ENCODE results near the gene WDR59. TPM values are rescaled to one million over a fixed set of nuclear protein-coding genes. Genes with fewer than 3 reads are reported as not detected.

Gene WDR59
- total RNA-seq, 4 donors from 2014 or later: 16.3 to 30.6 (median 21.8) TPM

DNA sequence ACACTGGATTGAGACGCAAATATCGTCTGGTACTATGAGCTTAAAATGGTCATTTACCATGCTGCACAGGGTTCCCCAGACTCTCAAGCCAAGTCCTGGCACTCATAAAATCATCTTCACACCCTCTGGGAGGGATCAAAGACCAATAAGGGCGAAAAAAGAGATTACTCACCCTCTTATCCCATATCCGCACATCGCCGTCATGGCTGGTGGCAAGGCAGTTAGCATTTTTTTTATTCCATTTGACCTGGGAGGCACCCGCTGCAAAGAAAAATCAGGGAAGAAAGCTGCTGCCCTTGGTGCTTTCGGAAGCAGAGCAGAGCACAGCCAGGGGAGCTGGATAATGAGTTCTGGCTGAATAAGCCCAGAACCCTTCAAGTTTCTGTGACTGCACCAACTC lies 42.4 kb downstream of the WDR59 start:
- DNase-seq (ENCODE audit: low spot score): no peak
- TF ChIP-seq, protein P1, sequence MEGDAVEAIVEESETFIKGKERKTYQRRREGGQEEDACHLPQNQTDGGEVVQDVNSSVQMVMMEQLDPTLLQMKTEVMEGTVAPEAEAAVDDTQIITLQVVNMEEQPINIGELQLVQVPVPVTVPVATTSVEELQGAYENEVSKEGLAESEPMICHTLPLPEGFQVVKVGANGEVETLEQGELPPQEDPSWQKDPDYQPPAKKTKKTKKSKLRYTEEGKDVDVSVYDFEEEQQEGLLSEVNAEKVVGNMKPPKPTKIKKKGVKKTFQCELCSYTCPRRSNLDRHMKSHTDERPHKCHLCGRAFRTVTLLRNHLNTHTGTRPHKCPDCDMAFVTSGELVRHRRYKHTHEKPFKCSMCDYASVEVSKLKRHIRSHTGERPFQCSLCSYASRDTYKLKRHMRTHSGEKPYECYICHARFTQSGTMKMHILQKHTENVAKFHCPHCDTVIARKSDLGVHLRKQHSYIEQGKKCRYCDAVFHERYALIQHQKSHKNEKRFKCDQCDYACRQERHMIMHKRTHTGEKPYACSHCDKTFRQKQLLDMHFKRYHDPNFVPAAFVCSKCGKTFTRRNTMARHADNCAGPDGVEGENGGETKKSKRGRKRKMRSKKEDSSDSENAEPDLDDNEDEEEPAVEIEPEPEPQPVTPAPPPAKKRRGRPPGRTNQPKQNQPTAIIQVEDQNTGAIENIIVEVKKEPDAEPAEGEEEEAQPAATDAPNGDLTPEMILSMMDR (IDR thresholded peaks at IDR 0.05): no peak
- ATAC-seq (ENCODE audit: low FRiP score): no peak

DNA sequence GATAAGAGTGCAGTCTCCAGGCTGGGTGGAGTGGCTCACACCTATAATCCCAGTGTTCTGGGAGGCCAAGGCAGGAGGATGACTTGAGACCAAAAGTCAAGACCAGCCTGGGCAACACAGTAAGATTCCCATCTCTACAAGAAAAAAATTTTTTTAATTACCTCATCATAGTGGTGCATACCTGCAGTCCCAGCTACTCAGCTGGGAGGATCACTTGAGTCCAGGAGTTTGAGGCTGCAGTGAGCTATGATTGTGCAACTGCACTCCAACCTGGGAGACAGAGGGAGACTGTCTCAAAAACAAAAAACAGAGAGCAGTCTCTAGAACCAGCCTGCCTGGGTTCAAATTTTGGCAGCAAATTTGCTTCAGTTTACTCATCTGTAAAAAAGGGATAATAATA lies 45.2 kb downstream of the WDR59 start:
- ATAC-seq (ENCODE audit: low FRiP score) (no peak), DNase-seq (ENCODE audit: low spot score) (no peak)
- TF ChIP-seq, protein P1 (IDR thresholded peaks at IDR 0.05): no peak

DNA sequence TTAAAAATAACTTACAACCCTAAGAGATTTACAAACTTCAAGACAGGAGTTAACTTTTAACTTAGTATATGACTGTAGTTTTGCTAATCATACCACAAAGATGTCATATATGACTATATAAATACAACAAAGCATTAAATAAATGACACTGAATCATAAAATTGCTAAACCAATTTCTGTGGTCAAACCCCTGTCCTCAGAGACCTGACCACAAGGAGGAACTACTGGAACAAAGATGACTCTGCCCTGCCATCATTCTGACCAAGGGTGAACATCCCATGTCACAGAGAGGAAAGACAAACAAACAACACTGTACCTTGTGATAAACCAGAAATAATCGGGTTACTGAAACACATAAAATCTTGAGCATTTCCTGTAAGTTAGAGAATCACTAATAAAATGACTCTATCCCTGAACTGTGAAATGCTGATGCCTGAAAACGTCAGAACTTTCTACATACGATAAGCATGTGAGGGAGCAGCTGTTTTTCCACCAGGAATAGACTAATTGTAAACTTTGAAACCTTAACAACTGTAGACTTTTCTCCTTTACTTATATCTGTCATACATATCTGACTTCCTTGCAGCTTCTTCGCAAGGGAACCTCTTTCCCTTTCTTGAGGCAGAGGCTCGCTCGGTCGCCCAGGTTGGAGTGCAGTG lies 47.9 kb downstream of the WDR59 start:
- DNase-seq (ENCODE audit: low spot score) (no peak), ATAC-seq (ENCODE audit: low FRiP score) (no peak)
- TF ChIP-seq, protein P1 (IDR thresholded peaks at IDR 0.05): no peak

DNA sequence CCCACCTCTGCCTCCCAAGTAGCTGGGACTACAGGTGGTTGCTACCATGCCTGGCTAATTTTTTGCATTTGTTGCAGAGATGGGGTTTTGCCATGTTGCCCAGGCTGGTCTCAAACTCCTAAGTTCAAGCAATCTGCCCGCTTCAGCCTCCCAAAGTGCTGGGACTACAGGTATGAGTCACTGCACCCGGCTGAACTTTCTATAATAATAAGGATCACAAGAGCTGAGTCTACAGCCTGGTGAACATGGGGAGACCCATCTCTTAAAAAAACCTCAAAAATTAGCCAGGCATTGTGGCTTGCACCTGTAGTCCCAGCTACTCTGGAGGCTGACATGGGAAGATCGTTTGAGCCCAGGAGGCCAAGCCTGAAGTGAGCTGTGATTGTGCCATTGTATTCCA lies 53.5 kb downstream of the WDR59 start:
- no peak for DNase-seq (ENCODE audit: low spot score)
- ATAC-seq (ENCODE audit: low FRiP score): no peak
- TF ChIP-seq, protein P1 (IDR thresholded peaks at IDR 0.05): no peak

DNA sequence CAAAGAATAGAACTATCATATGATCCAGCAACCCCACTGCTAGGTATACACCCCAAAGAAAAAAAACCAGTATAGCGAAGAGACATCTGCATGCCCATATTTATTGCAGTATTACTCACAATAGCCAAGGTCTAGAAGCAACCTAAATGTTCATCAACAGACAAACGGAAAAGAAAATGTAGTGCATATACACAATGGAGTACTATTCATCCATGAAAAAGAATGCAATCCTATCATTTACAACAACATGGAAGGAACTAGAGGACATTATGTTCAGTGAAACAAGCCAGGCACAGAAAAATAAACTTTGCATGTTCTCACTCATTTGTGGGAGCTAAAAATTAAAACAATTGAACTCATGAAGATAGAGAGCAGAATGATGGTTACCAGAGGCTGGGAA lies 55.3 kb downstream of the WDR59 start:
- TF ChIP-seq, protein P1 (IDR thresholded peaks at IDR 0.05): no peak
- DNase-seq (ENCODE audit: low spot score) (no peak), ATAC-seq (ENCODE audit: low FRiP score) (no peak)

DNA sequence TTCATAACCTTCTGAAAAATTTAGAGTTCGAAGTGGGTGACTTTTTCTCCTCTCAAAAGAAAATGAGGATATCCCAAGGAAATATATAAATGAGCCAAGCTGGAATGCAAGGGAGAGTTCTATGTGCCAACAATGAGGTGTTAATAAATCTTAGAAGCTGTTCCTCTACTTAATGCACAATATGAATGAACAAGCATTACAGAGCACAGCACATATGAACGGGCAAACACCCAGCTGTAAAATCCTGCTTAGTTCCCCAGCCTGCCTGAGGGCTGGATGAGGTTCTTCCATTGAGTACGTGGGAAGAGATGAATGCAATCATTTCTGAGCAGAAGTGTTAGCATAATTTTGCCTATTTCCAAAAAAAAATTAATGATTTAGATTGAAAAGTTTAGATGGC lies 58.1 kb downstream of the WDR59 start:
- DNase-seq (ENCODE audit: low spot score): no peak
- no peak for ATAC-seq (ENCODE audit: low FRiP score)

More for the DNA sequence above, 58.1 kb downstream of the WDR59 start:
- TF ChIP-seq, protein P1 (IDR thresholded peaks at IDR 0.05): no peak
